Right atrium auricular region (tissue), 2 donors: ENCODE results near the gene IRF9. TPM values are rescaled to one million over a fixed set of nuclear protein-coding genes. Genes with fewer than 3 reads are reported as not detected.

ENCODE experiments used
- DNase-seq: peaks from one replicate; pipeline ENCODE4 v3.0.0-alpha.2; 2019; ENCODE audit warnings: low spot score
- H3K27ac ChIP-seq, 2 donors: fragments of 200-600 bp; sonication (generic); 1 replicate in 1 of 2; 2 replicates in 1 of 2; pipeline ENCODE4 v1.5.1; 2016 to 2019
- H3K27me3 ChIP-seq, 2 donors: fragments of 200-600 bp; sonication (generic); one replicate each; pipeline versions ENCODE4 v1.5.1 to v1.6.0; 2017 to 2019
- H3K36me3 ChIP-seq: fragments of 200-600 bp; sonication (generic); one replicate; pipeline ENCODE4 v1.5.1; 2016
- H3K4me1 ChIP-seq, 2 donors: fragments of 200-600 bp; sonication (generic); one replicate each; pipeline versions ENCODE4 v1.5.1 to v1.6.0; 2017 to 2019
- H3K4me3 ChIP-seq, 2 donors: fragments of 200-600 bp; sonication (generic); 1 replicate in 1 of 2; 2 replicates in 1 of 2; pipeline ENCODE4 v1.5.1; 2017 to 2019; ENCODE audit warnings: mild to moderate bottlenecking in 1 of 2, moderate library complexity in 1 of 2
- H3K9me3 ChIP-seq, 2 donors: fragments of 200-600 bp; sonication (generic); one replicate each; pipeline ENCODE4 v1.5.1; 2019
- CTCF ChIP-seq, 2 donors: fragments of 200-600 bp; sonication (generic); IDR thresholded peaks; one replicate each; pipeline ENCODE4 v1.5.1; 2019; ENCODE audit warnings: antibody characterized with exemption in 2 of 2
- microRNA-seq, 2 donors: library from miRNA; unstranded; fragments of <30 nt; microRNA quantifications; one replicate each; pipeline ENCODE4, GENCODE V29; 2016 to 2017; ENCODE audit warnings: borderline number of aligned reads in 2 of 2, borderline replicate concordance in 1 of 2
- total RNA-seq, 2 donors: library from RNA; depleted of rRNA; stranded (reverse); fragments of >200 nt; gene quantifications; one replicate each; pipeline ENCODE4 v1.1.0, GENCODE V29; 2016

IRF9 gene
- total RNA-seq, 2 donors from 2014 or later, result 29.2 to 33.1 TPM

GRCh38 chr14:24213866-24214662 is 53.0 kb downstream of the IRF9 start:
- Histone ChIP-seq H3K4me1 (peaks cover 0 to 35% of the 10 kb centered on the region in 2 donors), H3K36me3 (peaks cover 18% of the 10 kb centered on the region), H3K9me3 (no peaks in the 10 kb centered on the region), H3K4me3 (peak overlapping the region; percentile 78 to 93), H3K27ac (peak overlapping the region; percentile 89 to 97), H3K27me3 (no peaks in the 10 kb centered on the region)
- DNase-seq, result no peak
- TF ChIP-seq CTCF (IDR thresholded peaks at IDR 0.05), result no peak

DNA sequence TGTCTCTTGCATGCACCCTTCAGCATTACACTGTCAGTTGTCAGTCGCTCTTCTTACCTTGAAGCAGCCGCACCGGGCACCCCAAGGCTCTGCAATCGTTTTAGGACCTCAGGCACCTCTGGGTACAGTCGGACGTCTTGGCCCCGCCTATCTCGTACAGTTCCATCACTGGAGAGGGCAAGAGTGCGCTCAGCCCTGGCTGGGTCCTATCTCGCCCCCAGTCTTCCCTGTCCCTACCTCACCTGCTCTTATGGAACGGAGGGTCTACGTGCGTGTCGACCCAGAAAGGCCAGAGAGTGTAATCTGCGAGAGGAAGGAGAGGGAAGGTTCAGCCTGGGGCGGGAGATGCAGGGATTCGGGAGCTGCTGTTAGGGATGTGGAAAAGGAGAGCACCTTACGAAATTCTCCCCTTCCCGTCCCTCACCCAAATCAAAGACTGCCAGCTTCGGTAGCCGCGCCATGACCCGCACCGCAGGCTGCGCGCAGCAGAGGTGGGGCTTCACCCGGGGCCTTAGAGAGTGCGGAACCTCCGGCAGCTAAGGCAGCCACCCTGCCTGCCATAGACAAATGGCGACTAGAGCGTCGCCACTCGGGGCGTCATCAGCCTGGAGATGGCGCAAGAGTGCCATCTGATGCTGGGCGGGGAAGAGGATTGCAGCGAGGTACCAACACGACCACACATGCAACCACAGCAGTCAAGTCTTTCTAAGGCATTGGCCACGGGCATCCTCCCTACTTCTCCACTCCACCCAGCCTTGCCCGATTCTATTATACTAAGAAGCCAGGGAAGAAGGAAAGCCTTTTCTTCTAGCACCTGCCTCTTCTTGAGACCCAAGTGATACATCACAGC is 54.7 kb downstream of the IRF9 start, which contains the start of gene MDP1:
Gene MDP1 (minus strand): TSS at position 572 of the 850 bp plus-strand sequence. CDS start 111 bp downstream, at position 461.
- Histone ChIP-seq H3K36me3 (peaks cover 7% of the 10 kb centered on the region), H3K9me3 (no peaks in the 10 kb centered on the region), H3K4me3 (peak within 1 kb of the TSS; percentile 68 to 72), H3K27me3 (no peaks in the 10 kb centered on the region), H3K4me1 (peaks cover 0 to 35% of the 10 kb centered on the region in 2 donors), H3K27ac (peak within 1 kb of the TSS; percentile 89 to 90)
- peak in 1 of 2 donors; percentile 78 for TF ChIP-seq CTCF (IDR thresholded peaks at IDR 0.05)
- DNase-seq, result peak; percentile 88

Small RNA genes lying within 50 kb of the gene (microRNA-seq; reads per million reads assigned to microRNA genes)
- gene MIR7703, result 0 reads per million in 2 donors

Other genes starting within 250 kb of the IRF9 start
- gene DHRS4, start 207.5 kb upstream of the IRF9 start, total RNA-seq, result 10 to 100 TPM; 29.6 to 38.8 TPM
- 10 to 100 TPM; 10.6 to 17.6 TPM for gene DHRS4L2, start 172.3 kb upstream of the IRF9 start, total RNA-seq
- gene CARMIL3, start 109.3 kb upstream of the IRF9 start, total RNA-seq, result not detected
- under 1 TPM in 1 of 2 donors, not detected in 1; 0.24 TPM for gene CPNE6, start 89.7 kb upstream of the IRF9 start, total RNA-seq
- gene PCK2, start 67.0 kb upstream of the IRF9 start, total RNA-seq, result 10 to 100 TPM in 1 of 2 donors, 1 to 10 TPM in 1; 1.8 to 10.7 TPM
- gene DCAF11, start 46.5 kb upstream of the IRF9 start, total RNA-seq, result 10 to 100 TPM; 54.1 to 69.8 TPM
- gene NRL, start 46.3 kb upstream of the IRF9 start, total RNA-seq, result 1 to 10 TPM; 2.5 to 5.0 TPM
- gene FITM1, start 30.6 kb upstream of the IRF9 start, total RNA-seq, result 100 to 1,000 TPM in 1 of 2 donors, 10 to 100 TPM in 1; 74.3 to 180 TPM
- gene PSME1, start 25.1 kb upstream of the IRF9 start, total RNA-seq, result 100 to 1,000 TPM in 1 of 2 donors, 10 to 100 TPM in 1; 72.9 to 112 TPM
- 10 to 100 TPM in 1 of 2 donors, 1 to 10 TPM in 1; 9.9 to 16.8 TPM for gene EMC9, start 19.7 kb upstream of the IRF9 start, total RNA-seq
- 10 to 100 TPM; 23.1 to 40.6 TPM for gene PSME2, start 14.7 kb upstream of the IRF9 start, total RNA-seq
- 10 to 100 TPM; 24.1 to 47.5 TPM for gene RNF31, start 13.8 kb upstream of the IRF9 start, total RNA-seq
- 1 to 10 TPM; 3.8 to 5.6 TPM for gene REC8, start 10.8 kb downstream of the IRF9 start, total RNA-seq
- gene IPO4, start 27.6 kb downstream of the IRF9 start, total RNA-seq, result 10 to 100 TPM; 12.1 to 15.7 TPM
- 10 to 100 TPM; 23.5 to 42.7 TPM for gene TM9SF1, start 34.2 kb downstream of the IRF9 start, total RNA-seq
- not detected for gene TSSK4, start 44.4 kb downstream of the IRF9 start, total RNA-seq
- 10 to 100 TPM; 31.6 to 63.0 TPM for gene CHMP4A, start 52.2 kb downstream of the IRF9 start, total RNA-seq
- 10 to 100 TPM; 15.5 to 19.7 TPM for gene MDP1, start 54.8 kb downstream of the IRF9 start, total RNA-seq
- 100 to 1,000 TPM; 184 to 206 TPM for gene NEDD8, start 71.1 kb downstream of the IRF9 start, total RNA-seq
- gene GMPR2, start 71.7 kb downstream of the IRF9 start, total RNA-seq, result 10 to 100 TPM; 28.1 to 31.7 TPM
- gene TINF2, start 81.4 kb downstream of the IRF9 start, total RNA-seq, result 10 to 100 TPM; 28.2 to 36.3 TPM
- gene TGM1, start 101.9 kb downstream of the IRF9 start, total RNA-seq, result 10 to 100 TPM; 11.9 to 36.9 TPM
- 10 to 100 TPM; 21.3 to 22.2 TPM for gene RABGGTA, start 110.3 kb downstream of the IRF9 start, total RNA-seq
- gene DHRS1, start 138.5 kb downstream of the IRF9 start, total RNA-seq, result 10 to 100 TPM; 10.1 to 13.7 TPM
- gene NOP9, start 138.6 kb downstream of the IRF9 start, total RNA-seq, result 10 to 100 TPM; 13.9 to 15.5 TPM
- 1 to 10 TPM; 2.0 to 6.6 TPM for gene CIDEB, start 146.7 kb downstream of the IRF9 start, total RNA-seq
- gene LTB4R2, start 148.9 kb downstream of the IRF9 start, total RNA-seq, result 1 to 10 TPM in 1 of 2 donors, under 1 TPM in 1; 0.98 to 1.4 TPM
- 1 to 10 TPM; 1.9 to 3.0 TPM for gene LTB4R, start 150.2 kb downstream of the IRF9 start, total RNA-seq
- 10 to 100 TPM; 17.1 to 25.5 TPM for gene ADCY4, start 173.8 kb downstream of the IRF9 start, total RNA-seq
- gene RIPK3, start 178.7 kb downstream of the IRF9 start, total RNA-seq, result 1 to 10 TPM; 1.9 to 3.8 TPM
- 10 to 100 TPM; 12.5 to 13.4 TPM for gene NFATC4, start 206.9 kb downstream of the IRF9 start, total RNA-seq
- gene NYNRIN, start 237.7 kb downstream of the IRF9 start, total RNA-seq, result 10 to 100 TPM in 1 of 2 donors, 1 to 10 TPM in 1; 6.0 to 10.1 TPM